ENCODE results near the gene LONP2. TPM values are rescaled to one million over a fixed set of nuclear protein-coding genes. Genes with fewer than 3 reads are reported as not detected.

LONP2 gene
- total and polyA plus RNA-seq, 2 of the 13 experiments (the other 11 are each of a cell fraction or from before 2014, with no cell fraction given), result 39.2 to 63.3 TPM

- peak; percentile 38; the same call in 1 of the 2 replicates for TF ChIP-seq ZBTB4 (CRISPR knock-in tag; IDR thresholded peaks at IDR 0.05; ENCODE audit: borderline replicate concordance)
- peak; percentile 93 for TF ChIP-seq UBTF (CRISPR knock-in tag; IDR thresholded peaks at IDR 0.05)
- TF ChIP-seq ZFP1 (CRISPR knock-in tag; IDR thresholded peaks at IDR 0.05), result peak; percentile 20; the same call in 1 of the 2 replicates
- TF ChIP-seq ZKSCAN8 (CRISPR knock-in tag; IDR thresholded peaks at IDR 0.05; ENCODE audit: borderline replicate concordance), result no peak
- 0 out of 2 replicates have a peak, but pooled peaks have one; percentile 38 for TF ChIP-seq ZNF138 (CRISPR knock-in tag; IDR thresholded peaks at IDR 0.05; ENCODE audit: low read depth)
- TF ChIP-seq IRX3 (CRISPR knock-in tag; IDR thresholded peaks at IDR 0.05; ENCODE audit: borderline replicate concordance, low read depth), result no peak; the same call in 1 of the 2 replicates
- TF ChIP-seq ZBTB33 (CRISPR knock-in tag; IDR thresholded peaks at IDR 0.05), result no peak
- peak; percentile 91 for TF ChIP-seq KMT2A (CRISPR knock-in tag; IDR thresholded peaks at IDR 0.05)
- no peak for TF ChIP-seq ELK4 (CRISPR knock-in tag; IDR thresholded peaks at IDR 0.05; ENCODE audit: borderline replicate concordance)
- peak; percentile 63; the same call in 1 of the 2 replicates for TF ChIP-seq NFE2L1 (CRISPR knock-in tag; IDR thresholded peaks at IDR 0.05; ENCODE audit: borderline replicate concordance)
- 0 out of 2 replicates have a peak, but pooled peaks have one; percentile 34 for TF ChIP-seq ESRRA (CRISPR knock-in tag; IDR thresholded peaks at IDR 0.05; ENCODE audit: low read depth)
- peak; percentile 80 for TF ChIP-seq THRA (CRISPR knock-in tag; IDR thresholded peaks at IDR 0.05; ENCODE audit: borderline replicate concordance)
- TF ChIP-seq SNAPC2 (CRISPR knock-in tag; IDR thresholded peaks at IDR 0.05), result no peak
- no peak for TF ChIP-seq HNRNPUL1 (IDR thresholded peaks at IDR 0.05; ENCODE audit: low read depth, low read length)
- TF ChIP-seq ZNF879 (CRISPR knock-in tag; IDR thresholded peaks at IDR 0.05), result no peak
- no peak for TF ChIP-seq ZNF430 (CRISPR knock-in tag; IDR thresholded peaks at IDR 0.05)
- no peak; the same call in 1 of the 2 replicates for TF ChIP-seq ZNF275 (CRISPR knock-in tag; IDR thresholded peaks at IDR 0.05; ENCODE audit: borderline replicate concordance)
Observed at GRCh38 chr16:48365601-48366164, 121.6 kb downstream of the LONP2 start (continued).
